Stimulated activated CD8-positive, alpha-beta memory T cell treated with anti-CD3 and anti-CD28 coated beads, Interleukin-12 subunit alpha, Interleukin-12 subunit beta, amount 100 ng/mL, for 4 hours (primary cell): ENCODE measurements around the gene DPYSL4.
"Not testable (repeated sequence)": the region's sequence is repeated elsewhere in the genome, so short reads cannot be mapped to it uniquely, and the experiment has no call there.

Experiments used
- DNase-seq: peaks from one replicate; pipeline ENCODE4 v3.0.0-alpha.2; 2020; ENCODE audit warnings: low read depth

DPYSL4 gene

GRCh38 chr10:132207536-132208461 lies 21.1 kb downstream of the DPYSL4 start:
- no peak for DNase-seq

GRCh38 chr10:132208462-132209050 lies 21.8 kb downstream of the DPYSL4 start:
- no peak for DNase-seq

GRCh38 chr10:132209130-132209529 lies 22.4 kb downstream of the DPYSL4 start:
- DNase-seq: no peak

DNA sequence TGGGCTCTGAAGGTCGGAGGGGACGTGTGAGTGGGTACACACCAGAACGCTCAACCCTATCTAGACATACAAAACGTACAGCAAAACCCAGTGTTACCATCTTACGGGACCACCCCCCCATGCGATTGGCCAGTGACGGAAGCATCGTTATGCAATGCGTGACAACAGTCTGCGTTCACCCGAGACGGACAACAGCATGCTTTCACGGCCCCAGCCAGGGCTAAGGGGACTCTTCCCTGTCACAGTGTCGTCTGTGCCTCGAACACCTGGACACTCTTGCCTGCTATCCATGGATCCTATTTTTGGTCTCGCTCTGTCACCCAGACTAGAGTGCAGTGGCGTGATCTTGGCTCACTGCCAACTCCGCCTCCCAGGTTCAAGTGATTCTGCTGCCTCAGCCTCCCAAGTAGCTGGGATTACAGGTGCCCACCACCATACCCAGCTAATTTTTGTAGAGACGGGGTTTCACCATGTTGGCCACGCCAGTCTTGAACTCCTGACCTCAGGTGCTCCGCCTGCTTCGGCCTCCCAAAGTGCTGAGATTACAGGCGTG lies 23.3 kb downstream of the DPYSL4 start:
- DNase-seq: no peak

GRCh38 chr10:132210766-132211165 lies 24.0 kb downstream of the DPYSL4 start:
- no peak for DNase-seq

GRCh38 chr10:132211246-132211645 lies 24.5 kb downstream of the DPYSL4 start:
- no peak for DNase-seq

GRCh38 chr10:132212816-132213215 lies 26.1 kb downstream of the DPYSL4 start:
- DNase-seq: no peak

GRCh38 chr10:132213917-132214316 lies 27.2 kb downstream of the DPYSL4 start:
- DNase-seq: no peak

DNA sequence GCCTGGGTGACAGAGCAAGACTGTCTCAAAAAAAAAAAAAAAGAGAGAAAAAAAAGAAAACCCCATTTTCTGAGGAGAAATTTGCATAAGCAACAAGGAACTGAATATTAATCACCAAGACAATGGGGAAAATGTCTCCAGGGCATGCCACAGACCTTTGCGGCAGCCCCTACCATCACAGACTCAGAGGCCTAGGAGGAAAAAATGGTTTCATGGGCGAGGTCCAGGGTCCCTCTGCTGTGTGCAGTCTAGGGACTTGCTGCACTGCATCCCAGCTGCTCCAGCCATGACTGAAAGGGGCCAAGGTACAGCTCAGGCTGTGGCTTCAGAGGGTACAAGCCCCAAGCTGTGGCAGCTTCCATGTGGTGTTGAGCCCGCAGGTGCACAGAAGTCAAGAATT lies 29.7 kb downstream of the DPYSL4 start:
- not testable (repeated sequence) for DNase-seq

DNA sequence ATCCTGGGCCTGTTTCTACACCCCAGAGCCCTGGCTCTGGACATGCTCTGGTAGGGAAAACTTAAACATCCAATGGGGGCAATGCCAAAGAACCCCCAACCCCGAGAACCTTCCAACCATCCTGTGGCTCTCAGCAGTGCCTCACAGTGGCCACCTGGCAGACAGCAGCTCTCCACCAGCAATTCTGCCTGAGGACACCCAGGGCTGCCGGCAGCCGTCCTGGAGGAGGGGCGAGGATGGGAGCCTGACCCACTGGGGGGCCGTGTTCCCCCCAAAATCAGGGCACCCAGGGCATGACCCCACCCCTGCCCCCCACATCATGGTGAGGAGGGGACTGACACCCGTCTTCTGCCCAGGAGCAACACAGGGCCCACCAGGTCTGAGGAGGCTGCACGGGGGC lies 32.7 kb downstream of the DPYSL4 start:
- no peak for DNase-seq

- no peak for DNase-seq
Measured at GRCh38 chr10:132220061-132220460, 33.3 kb downstream of the DPYSL4 start.

DNA sequence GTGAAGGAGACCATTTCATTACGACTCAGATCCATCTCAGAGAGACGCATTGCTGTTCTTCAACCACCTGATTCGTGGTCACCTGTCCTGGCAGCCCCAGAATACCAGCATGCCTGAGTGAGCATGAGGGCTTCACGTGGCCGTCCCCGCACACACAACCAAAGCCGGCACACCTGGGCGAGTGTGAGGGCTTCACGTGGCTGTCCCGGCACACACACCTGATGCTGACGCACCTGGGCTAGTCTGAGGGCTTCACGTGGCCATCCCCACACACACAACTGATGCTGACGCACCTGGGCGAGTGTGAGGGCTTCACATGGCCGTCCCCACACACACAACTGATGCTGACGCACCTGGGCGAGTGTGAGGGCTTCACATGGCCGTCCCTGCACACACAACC lies 34.2 kb downstream of the DPYSL4 start:
- not testable (repeated sequence) for DNase-seq

DNA sequence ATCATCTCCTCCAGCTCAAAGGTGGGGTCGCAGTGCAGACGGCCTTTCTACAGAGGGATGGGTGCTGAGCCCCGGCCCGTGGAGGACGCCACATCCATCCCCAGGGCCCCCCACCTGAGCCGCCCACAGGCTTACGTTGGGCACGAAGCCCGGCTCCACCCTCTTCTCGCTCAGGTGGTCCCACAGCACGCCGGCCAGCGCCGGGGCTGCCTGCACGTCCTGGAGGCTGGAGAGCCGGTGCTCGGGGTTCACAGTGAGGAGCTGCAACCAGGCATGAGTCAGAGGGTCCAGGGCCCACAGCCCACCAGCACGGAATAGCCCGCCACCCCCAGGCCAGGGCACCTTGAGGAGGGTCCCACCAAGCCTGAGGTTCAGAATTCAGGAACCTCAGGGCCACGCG lies 36.0 kb downstream of the DPYSL4 start:
- no peak for DNase-seq

DNA sequence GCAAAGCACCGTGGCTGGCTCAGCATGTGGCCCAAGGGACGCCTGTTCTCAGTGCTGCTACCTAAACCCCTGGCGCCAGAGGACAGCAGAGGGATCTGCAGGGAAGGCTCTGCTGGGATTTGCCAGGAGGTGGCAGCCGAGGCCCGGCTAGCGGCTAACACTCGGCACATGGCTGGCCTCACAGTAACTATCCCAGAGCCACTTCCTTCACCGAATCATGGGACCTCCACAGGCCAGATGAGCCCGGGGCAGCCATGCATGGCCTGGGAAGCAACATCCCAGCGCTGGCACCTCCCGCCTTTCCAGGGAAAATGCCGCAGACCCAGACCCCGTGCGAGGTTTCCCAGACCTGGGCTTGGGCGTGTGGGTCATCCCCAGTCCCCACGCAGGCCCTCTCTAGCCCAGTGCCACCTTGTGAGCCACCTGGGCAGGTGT lies 36.4 kb downstream of the DPYSL4 start:
- DNase-seq: peak; percentile 27

DNA sequence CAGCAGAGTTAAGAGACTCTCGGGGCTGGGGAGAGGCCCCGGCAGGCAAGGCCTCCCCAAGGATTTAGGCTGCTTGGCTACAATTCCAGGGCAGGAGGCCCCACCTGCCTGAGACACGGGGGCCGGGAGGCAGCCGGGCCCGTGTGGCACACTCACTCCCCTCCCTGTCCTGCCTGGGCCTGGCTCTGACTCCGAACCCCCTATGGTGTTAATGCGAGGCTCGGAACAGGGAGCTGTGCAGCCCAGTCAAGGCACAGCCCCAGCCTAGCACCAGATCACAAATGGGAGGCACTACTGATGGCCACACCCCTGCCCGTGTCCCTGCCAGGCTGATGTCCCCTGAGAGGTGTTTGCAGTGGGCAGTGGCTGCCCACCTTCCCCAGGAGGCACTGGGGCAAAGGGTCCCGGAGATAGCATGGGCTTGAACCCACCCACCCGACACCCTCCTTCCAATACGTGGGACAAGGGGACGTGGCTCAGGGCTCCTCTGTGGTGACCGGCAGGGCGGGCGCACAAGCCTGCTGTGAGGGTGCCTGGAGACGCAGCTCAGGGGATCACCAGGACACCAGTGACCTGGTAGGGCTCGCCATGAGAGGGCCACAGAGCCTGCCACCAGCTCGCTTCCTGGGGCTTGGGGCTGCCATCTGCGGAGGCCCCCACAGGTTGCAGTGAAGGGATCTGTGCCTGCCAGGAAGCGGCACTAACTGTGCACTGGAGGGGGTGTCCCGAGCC lies 37.0 kb downstream of the DPYSL4 start:
- DNase-seq: no peak

GRCh38 chr10:132224343-132225072 lies 37.8 kb downstream of the DPYSL4 start:
- no peak for DNase-seq

DNA sequence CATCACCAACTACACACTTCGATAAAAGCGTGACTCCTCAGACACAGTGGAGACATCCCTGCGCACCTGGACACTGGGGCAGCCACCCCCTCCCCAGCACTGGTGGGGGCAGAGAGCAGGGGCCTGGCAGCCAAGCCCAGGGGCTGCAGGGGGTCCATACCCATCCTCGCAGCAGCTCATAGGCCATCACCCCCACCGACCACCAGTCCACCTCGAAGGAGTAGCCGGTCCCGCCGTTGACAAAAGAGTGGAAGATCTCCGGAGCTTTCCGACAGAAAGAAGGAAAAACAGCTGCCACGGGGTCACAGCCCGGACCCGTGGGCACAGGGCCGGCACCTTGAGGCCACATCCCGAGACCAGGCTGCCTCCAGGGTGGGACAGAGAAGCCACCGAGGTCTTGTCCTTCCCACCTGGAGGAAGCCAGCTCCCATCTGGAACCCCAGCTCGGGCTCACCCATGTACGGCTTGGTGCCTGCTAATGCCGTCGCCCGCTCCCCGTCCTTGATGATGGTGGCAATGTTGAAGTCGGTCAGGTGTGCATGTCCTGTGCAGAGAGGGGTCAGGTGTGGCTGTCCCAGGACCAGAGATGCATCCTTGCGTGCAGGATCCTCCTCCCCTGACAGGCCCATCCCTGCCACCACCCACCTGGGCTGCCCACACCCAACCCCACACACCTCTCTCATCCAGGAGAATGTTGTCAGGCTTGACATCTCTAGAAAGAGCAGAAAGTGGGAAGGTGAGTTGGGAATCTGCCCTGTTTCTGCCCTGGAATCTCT lies 38.5 kb downstream of the DPYSL4 start:
- DNase-seq: no peak

GRCh38 chr10:132225849-132226205 lies 39.1 kb downstream of the DPYSL4 start:
- DNase-seq: no peak

DNA sequence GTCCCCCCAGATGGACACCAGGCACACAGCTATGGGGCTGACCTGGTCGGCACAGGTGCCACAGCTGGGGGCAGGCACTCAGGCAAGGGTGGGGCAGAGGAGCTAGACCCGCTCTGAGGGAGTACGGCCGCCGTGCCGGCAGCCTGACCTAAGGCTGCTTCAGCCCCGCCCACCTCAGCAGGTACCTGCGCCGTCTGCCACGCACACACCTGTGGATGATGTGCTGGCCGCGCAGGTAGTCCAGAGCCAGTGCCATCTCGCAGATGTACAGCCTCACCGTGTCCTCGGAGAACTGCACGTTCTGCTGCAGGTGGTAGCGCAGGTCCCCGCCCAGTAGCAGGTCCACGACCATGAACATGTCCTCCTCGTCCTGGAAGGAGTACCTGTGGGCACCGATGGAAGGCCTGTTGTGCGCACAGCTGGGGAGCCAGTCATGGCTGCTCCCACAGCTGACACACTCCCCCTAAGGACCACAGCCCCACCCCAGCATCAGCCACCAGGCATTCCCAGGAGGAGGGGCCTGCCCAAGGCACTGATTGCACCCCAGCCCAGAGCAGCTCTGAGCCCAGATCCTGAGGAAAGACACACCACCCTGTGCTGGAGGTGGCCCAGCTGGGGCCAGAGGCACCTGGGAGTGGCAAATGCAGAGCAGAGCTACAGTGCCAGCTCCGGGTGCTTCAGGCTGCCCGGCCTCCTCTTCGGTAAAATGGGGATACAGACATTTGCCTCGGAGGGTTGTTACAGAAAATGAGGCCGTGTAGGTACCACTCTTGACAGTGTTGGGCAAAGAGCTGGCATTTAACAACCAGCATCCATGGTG lies 40.0 kb downstream of the DPYSL4 start:
- DNase-seq: no peak

DNA sequence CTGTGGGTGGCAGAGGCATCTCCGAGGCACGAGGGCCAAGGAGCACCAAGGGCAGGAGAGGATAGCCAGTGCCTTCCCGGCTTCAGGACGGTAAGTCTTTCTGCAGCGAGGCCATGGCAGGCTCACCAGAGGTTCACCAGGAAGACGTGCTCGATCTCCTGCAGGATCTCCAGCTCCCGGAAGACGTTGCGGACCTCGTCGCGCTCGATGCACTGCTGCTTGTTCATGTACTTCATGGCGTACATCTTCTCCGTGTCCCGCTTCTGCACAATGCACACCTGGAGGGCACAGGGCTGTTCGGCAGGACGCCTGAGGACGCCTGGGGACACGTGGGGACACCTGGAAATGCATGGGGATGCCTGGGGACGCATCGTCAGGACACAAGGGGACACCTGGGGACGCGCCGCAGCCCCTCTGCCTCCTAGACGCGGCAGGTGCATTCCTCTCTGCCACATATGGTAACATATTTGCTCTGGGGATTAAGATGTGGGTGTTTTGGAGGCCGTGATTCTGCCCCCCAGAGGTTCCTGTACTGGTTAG lies 41.2 kb downstream of the DPYSL4 start:
- DNase-seq: no peak
